Cardiac septum (tissue), 1 donor: ENCODE data around the gene VENTX. TPM values are rescaled to one million over a fixed set of nuclear protein-coding genes. Genes with fewer than 3 reads are reported as not detected.
"Not testable (repeated sequence)": the region's sequence is repeated elsewhere in the genome, so short reads cannot be mapped to it uniquely, and the experiment has no call there.

ENCODE experiments used
- DNase-seq: peaks from one replicate; pipeline ENCODE4 v3.0.0-alpha.2; 2020; ENCODE audit warnings: low spot score
- intact Hi-C: fragments of 100-400 bp; cut with DNase I; formaldehyde crosslinking; loops from one replicate; pipeline ENCODE4 v1.14.0; 2022
- total RNA-seq: library from RNA; stranded (reverse); fragmentation: NEBNext Ultra II Directional; extraction: Animal tissue kit (Norgen Biotek cat#: 25700); gene quantifications from one replicate; pipeline ENCODE4 v1.2.1, GENCODE V29; 2021
- donor health status: DM: no; HTN: no; CAD: no.

Gene VENTX
- total RNA-seq, 1 donor from 2014 or later, result 0.40 TPM

DNA sequence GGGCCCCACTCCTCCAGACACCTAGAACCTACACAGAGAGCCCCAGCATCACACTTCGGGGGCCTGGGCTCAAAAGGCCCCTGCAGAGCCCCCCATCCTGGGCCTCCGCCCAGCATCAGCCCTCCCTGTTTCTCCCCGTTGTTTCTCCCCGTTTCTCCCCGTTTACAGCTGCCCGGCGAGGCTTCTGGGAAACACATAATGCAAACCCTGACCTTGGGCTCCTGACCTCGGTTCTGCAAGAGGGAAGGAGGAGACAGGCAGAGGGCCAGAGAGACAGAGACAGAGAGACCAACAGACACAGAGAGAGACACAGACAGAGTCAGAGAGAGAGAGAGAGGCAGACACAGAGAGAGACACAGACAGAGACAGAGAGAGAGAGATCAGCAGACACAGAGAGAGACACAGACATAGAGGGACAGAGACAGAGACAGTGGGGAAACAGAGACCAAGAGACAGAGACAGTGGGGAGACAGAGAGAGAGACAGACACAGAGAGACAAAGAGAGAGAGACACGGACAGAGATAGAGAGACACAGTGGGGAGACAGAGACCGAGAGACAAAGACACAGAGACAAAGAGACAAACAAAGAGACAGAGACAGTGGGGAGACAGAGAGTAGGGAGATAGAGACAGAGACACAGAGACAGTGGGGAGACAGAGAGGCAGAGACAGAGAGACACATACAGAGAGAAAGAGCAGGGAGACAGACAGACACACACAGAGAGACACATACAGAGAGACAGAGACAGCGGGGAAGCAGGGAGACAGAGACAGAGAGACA lies 12.5 kb downstream of the VENTX start:
- no peak for DNase-seq
- intact Hi-C loops, result loop anchor here (10.0 kb wide), 1 partner anchor 105 kb away; no protein-coding TSS in a partner anchor

DNA sequence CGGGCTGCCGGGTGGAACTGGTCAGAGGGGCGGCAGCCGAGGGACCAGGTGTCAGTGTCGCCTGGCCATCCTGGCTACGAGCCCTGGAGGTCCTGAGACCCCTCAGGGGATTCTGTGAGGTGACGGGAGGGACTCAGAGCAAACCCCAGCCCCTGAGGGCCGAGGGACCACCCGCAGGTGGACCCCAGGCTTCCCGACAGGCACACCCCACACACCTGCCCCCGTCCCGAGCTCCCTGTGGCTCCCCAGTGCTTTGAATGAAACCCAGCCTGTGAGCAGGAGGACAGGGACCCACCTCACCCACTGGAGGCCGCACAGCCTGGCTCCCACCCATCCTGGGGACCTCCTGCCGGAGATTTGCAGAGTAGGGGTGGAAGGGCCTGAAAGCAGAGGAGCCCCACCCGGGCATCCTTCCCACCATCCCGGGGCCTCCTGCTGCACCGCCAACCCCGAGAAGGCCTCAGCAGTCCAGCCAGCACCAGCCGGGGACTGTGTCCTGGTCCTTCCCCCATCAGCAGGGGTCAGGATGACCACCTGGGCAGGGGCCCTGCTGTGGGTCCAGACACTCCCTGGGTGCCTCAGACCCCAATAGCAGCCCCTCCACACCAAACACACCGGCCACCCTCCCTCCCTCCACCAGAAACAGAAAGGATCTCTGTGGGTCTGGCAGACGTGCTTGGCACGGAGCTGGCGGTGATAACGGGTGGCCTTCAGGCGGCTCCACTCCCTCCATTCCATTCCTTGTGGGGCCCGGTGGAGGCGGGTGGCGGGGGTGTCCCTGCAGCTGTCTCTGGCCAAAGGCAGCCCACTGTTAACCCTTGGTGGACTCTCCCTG lies 13.9 kb downstream of the VENTX start:
- DNase-seq, result no peak
- intact Hi-C loops, result loop anchor here (10.0 kb wide), 1 partner anchor 107 kb away; no protein-coding TSS in a partner anchor

DNA sequence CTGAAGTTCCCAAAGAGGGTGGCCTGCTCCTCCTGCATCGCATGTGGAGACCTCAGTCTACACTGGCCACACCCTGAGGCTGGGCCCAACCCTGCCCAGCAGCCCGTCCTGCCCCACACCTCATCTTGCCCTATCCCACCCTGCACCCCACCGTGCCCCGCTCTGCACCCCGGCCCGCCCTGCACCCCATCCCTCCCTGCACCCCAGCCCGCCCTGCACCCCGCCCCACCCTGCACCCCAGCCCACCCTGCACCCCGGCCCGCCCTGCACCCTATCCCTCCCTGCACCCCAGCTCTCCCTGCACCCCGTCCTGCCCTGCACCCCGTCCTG lies 14.5 kb downstream of the VENTX start:
- DNase-seq, result no peak
- intact Hi-C loops, result loop anchor here (10.0 kb wide), 1 partner anchor 107 kb away; no protein-coding TSS in a partner anchor

DNA sequence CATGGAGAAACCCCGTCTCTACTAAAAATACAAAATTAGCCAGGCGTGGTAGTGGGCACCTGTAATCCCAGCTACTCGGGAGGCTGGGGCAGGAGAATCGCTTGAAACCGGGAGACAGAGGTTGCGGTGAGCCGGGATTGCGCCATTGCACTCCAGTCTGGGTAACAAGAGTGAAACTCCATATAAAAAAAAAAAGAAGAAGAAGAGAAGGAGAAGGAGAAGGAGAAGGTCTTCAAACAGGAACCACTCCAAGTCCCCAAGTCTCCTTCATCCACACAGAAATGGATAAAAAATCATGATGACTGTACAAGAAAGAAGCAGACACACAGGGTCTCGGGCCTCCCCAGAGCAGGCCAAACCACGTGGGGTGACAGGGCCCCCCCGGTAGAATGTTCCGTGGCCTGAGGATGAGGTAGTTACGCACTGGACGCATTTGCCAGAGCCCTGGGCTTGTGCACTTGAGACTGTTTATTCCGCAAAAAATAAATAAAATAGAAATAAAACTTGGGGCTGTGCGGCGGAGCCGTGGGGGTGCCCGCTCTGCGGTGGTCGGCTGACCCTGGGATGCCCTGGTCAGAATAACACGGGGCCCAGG lies 15.8 kb downstream of the VENTX start:
- no peak for DNase-seq
- intact Hi-C loops, result loop anchor here (10.0 kb wide), 1 partner anchor 109 kb away; no protein-coding TSS in a partner anchor

DNA sequence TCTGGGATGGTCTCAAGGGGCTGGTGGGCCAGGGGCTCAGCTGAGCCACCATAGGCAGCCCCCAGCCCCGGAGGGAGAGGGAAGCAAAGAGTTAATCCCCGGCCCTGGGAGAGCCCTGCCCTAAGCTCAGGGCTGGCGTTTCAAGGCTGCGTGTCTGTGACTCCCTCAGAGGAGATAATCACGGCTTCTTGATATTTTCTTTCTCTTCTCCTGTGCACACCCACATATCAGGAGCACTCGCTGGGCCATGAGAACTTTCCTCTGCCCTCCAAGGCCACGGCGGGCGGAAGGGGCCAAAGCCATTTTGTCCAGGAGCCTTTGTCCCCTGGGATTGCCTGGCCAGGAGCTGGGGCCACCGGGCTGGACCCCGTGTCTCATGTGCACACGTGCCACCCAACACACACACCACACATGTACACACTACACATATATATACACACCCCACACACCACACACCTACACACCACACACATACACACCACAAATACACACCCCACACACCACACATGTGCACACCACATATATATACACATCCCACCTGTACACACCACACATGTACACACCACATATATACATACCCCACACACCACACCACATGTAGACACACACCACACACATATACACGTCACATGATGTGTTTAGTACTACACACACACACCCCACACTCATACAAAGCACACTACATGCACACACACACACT lies 16.9 kb downstream of the VENTX start:
- DNase-seq, result no peak
- intact Hi-C loops, result loop anchor here (10.0 kb wide), 1 partner anchor 110 kb away; no protein-coding TSS in a partner anchor

DNA sequence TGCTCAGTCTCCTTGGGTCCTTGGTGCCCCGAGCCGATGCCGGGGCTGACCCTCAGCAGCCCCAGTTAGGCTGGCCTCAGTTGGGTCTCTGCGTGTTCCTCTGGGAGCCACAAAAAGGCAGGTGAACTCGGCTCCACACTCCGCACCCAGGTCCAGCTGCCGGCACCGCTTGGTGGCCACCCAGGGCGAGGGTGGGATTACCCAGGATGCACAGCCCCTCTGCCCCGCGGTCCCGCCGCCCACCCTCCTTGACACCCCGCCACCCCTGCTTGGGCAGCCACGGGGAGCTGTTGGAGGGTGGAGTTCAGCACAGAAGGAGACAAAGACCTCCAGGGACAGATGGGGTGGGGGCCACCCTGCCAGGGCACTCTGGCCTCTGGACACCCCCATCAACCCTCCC lies 17.7 kb downstream of the VENTX start:
- intact Hi-C loops, result loop anchor here (10.0 kb wide), 1 partner anchor 111 kb away; no protein-coding TSS in a partner anchor

DNA sequence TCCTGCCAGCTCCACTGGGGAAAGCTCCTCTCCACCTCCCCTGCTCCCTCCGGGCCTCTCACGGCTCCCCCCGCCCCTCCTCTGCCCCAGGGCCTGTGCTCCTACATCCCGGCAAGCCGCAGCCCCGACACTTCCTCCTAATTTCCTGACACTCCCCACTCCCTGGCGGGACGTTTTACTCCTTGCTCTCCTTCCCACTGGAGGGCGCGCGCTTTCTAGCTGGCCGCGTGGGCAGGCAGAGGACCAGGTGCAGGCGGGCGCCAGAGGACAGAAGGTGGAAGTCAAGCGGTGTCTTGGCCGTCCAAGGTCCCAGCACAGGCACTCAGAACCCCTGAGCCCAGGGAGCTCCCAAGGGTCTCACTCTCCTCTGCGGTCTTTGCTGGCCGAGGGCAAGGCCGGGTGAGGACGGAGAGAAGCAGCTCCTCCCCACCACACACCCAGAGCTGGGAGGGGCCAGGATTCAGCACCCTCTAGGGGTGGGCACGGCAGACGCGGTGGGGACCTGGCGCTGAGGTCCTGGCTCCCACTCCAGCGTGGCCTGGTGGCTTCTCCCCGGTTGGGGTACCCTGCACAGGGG lies 19.9 kb downstream of the VENTX start:
- peak; percentile 94 for DNase-seq
- intact Hi-C loops, result loop anchor here (10.0 kb wide), 1 partner anchor 113 kb away; no protein-coding TSS in a partner anchor

More for the DNA sequence above, 17.7 kb downstream of the VENTX start:
- DNase-seq, result no peak

DNA sequence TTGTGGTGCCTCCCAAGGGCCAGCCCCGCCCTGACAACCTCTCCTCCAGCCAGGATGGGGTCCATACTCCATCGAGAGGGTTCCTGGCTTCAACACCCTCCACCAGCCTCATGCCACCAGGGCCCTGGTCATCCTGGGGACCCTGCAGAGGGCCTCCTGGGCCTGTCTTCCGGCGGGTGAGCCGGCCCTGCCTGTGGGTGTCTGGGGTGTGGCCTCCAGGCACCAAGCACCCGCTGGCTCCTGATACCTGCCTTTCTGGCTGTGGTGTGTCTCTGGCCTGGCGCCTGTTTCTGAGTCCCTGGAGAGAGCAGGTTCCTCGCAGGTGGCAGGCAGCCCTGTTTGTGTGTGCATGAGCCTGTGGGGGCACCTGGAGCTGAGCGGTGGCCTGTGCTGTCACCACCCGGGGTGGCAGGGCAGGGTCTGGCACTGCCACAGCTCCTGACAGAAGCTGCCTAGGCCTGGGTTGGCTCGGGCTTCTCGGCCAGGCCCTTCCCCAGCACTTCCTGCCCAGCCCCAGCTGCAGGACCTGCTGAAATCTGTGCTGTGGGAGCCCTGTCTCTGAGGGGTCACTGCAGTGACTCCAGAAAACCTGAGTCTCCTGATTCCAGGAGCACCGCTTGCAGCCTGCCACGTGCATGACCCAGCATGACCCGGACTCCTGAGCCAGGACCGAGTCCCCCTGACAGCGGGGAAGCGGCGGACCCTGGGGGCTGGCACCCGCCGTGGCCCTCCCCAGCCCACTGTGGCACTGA lies 20.6 kb downstream of the VENTX start:
- intact Hi-C loops, result loop anchor here (10.0 kb wide), 1 partner anchor 113 kb away; no protein-coding TSS in a partner anchor
- DNase-seq, result no peak

DNA sequence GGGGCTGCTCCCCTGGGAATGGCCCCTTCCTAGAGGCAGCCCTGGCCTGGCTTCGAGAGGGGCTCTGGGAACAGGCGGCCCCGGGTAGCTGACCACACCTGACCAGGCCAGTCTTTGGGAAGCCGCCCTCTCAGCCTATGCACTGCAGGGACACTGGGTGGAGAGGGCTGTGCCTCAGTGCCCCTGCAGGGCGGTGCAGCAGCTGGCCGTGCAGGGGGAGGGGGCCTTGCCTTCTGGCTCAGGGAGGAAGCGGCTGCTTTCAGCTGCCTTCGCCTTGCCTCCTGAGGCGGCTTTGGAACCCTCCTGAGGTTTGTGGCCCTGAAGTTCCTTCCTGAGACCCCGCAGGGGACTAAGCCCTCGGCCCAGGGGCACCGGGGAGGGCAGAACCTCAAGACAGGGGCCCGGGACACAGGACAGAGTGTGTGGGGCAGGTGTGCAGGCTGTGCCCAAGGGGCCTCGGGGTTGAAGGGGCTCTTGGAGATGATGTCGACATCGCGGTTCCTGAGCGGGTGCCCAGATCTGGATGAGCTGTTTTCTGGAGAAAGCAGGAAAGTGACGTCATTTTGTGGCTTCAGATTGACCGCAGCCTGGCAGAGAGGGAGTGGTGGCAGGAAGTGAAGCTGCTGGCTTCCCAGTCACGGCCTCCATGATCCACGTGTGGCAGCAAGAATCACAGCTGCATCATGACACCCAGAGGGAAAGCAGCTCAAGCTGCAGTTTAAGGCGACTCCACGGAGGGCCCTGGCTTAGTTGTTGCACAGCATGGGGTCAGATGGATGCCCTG lies 21.4 kb downstream of the VENTX start:
- intact Hi-C loops, result loop anchor here (10.0 kb wide), 1 partner anchor 114 kb away; no protein-coding TSS in a partner anchor
- peak; percentile 92 for DNase-seq

DNA sequence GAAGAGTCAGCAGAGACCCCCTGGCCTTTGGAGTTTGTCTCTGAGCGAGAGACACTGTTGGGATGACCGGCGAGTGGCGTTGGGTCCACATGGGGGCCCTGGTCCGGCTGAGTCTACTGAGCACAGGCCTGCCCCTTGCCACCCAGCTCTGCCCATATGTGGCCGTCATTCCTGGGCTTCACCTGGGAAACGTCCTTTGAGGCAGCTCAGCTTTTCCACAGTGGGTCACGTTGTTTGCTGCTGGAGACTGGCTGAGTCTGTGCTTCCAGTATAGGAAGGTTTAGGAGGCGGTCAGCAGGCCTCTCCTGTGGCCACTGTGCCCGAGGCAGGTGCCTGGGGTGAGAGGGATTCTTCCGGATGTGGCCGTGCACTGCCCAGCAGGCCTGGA lies 21.9 kb downstream of the VENTX start:
- intact Hi-C loops, result loop anchor here (10.0 kb wide), 1 partner anchor 115 kb away; no protein-coding TSS in a partner anchor
- no peak for DNase-seq

DNA sequence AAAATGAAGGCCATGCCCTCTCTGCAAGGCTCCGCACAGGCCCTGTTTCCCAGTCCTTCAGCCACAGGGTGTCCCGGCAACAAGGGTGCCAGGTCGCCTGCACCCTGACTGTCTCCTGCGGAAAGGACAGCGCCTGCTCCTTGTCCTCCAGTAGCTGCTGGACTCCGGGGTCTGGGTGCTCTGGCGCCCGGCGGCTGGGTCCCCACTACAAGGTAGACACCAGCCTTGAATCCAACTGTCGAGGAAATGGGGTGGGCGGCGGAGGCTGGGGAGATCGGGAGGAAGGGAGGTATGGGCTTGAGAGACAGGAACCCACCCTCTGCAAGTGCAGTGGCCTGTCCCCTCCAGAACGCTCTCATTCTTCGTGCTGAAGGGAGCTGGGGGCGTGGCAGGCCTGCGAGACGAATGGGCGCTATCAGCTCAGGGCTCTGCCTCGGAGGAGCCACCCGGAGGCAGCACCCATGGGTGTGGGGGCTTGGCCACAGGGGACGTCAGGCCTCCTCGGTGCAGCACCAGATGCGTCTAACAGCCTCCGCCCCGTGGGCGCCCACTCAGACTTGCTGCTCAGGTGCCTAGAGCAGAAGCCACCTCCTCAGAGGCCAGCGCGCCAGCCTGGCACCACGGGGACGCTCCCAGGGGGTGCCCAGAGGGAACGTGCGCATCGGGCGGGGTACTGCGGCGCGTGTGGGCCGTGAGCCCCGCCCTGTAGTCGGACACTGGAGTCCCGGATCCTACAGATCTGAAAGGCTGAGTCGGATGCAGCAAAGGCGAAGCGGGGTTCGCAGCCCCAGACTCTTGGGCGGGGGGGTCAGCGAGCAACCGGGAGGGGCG lies 23.5 kb downstream of the VENTX start:
- intact Hi-C loops, result loop anchor here (5.0 kb wide), 1 partner anchor 46 kb away; the partner anchor contains the start of genes TUBGCP2 and ZNF511
- DNase-seq, result no peak

DNA sequence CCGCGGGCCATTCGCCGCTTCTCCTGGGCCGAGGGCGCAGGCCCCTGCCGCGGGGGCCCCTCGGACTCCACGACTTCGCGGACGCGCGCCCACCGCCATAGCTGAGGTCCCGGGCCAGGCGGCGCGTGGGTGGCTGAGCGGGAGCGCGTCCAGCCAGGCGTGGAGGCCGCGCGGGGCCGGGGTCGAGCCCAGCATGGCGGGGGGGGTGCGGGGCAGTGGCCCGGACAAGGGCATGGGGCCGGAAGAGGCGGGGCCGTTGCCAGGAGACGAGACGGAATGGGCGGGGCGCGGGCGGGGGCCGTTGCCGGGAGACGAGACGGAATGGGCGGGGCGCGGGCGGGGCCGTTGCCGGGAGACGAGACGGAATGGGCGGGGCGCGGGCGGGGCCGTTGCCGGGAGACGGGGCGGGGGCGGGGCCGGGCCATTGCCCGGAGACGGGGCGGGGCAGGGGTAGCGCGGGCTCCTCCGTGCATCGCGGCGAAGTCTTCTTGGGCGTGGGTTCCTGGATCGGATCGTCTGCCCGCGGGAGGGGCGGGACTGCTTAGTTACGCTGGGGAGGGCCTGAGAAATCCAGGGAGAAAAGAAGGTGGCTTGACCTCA lies 24.2 kb downstream of the VENTX start:
- intact Hi-C loops, result loop anchor here (5.0 kb wide), 1 partner anchor 45 kb away; the partner anchor contains the start of genes TUBGCP2 and ZNF511

DNA sequence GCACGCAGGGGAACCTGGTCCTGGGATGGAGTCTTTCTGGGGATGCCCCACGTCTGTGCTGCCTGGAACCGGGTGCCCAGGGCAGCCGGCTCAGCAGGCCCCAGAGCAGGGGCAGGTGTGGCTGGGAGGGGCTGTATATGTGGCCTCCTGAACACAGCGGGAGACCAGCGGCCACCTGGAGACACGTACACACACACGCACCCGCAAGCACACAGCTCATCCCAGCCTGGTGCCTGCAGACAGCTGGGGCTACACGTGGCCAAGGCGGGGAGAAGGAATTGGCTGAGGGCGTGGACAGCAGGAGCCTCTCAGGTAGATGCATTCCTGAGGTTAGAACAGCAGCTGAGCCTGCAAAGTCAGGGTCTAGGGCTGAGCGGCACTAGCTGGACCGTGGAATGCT lies 25.0 kb downstream of the VENTX start:
- DNase-seq, result no peak
- intact Hi-C loops, result loop anchor here (5.0 kb wide), 1 partner anchor 45 kb away; the partner anchor contains the start of genes TUBGCP2 and ZNF511

More for the DNA sequence above, 24.2 kb downstream of the VENTX start:
- DNase-seq, result peak; percentile 97

DNA sequence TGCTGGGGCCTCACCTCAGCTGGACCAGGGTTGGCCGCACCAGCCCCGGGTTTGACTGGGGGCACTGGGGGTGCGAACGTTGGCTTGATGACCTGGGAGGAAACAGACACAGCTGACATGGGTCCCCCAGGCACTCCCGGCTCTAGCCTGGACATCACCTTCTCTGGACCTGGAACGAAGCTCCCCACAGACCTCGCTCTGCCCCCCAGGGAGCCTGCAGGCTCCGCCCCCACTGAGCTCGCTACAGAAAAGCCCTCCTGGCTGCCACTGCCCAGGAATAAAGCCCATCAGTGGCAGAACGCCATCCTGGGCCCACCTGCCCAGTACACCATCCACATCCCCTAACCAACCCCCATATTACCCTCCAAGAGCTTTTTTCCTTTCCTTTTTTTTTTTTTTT lies 26.0 kb downstream of the VENTX start:
- DNase-seq, result no peak
- intact Hi-C loops, result loop anchor here (5.0 kb wide), 1 partner anchor 44 kb away; the partner anchor contains the start of genes TUBGCP2 and ZNF511

DNA sequence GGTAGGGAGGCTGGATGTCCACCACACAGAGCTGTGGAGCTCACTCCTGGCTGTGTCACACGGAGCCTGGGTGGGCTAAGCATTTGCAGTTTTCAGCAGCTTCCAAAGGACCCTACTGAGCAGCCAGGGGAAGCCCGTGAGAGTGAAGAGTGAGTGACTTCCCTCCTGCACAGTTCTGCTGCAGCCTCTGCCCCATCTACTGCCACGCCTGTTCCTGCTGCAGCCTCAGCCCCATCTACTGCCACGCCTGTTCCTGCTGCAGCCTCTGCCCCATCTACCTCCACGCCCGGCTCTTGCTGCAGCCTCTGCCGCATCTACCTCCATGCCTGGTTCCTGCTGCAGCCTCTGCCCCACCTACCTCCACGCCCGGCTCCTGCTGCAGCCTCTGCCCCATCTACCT lies 26.8 kb downstream of the VENTX start:
- no peak for DNase-seq
- intact Hi-C loops, result loop anchor here (5.0 kb wide), 1 partner anchor 43 kb away; the partner anchor contains the start of genes TUBGCP2 and ZNF511

DNA sequence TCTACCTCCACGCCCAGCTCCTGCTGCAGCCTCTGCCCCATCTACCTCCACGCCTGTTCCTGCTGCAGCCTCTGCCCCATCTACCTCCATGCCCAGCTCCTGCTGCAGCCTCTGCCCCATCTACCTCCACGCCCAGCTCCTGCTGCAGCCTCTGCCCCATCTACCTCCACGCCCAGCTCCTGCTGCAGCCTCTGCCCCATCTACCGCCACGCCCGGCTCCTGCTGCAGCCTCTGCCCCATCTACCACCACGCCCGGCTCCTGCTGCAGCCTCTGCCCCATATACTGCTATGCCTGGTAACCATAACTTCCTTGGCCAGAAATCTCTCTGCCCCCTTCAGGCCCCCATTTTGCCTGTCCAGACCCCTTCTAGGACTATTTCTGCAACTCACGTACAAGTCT lies 27.4 kb downstream of the VENTX start:
- intact Hi-C loops, DNase-seq: not testable (repeated sequence)
